CD4-positive, alpha-beta T cell treated with Interferon alpha-2 for 1 hour (primary cell): Measurements from ENCODE around the gene CTSD.
"Not testable (repeated sequence)": the region's sequence is repeated elsewhere in the genome, so short reads cannot be mapped to it uniquely, and the experiment has no call there.

ENCODE experiments used
- DNase-seq, 2 donors: peaks; one replicate each; pipeline ENCODE4 v3.0.0-alpha.2; 2020 to 2022

Gene CTSD

DNA sequence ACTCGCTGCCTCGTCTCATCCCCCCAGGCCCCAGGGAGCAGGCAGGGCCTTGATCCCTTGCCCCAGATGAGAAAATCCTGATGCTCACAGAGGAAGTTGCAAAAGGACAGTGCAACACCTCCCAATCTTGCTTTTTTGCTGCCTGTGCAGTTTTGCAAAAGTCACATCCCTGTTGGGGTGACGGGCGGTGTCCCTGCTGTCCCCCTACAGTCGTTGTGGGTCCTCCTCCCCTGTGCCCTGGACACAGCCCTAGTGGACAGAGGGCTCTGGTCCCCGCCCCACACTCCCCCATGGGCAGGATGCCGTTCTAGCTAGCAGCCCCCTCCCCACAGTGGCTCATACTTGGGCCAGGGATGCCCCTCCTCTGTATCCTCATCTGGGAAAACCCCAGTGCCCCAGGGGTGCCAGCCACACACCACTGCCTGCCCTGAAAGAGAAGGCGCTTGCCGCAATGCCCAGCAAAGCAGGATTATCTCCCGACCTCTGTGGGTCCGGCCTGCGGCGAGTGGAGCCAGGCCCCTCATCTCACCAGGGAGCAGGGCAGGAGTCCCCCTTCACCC is 18.4 kb upstream of the CTSD start:
- no peak for DNase-seq

- DNase-seq: no peak
Measured at GRCh38 chr11:1781593-1781975, 17.9 kb upstream of the CTSD start.

- peak in 1 of 2 donors; percentile 46 for DNase-seq
Measured at GRCh38 chr11:1780700-1781592, 17.2 kb upstream of the CTSD start.

DNA sequence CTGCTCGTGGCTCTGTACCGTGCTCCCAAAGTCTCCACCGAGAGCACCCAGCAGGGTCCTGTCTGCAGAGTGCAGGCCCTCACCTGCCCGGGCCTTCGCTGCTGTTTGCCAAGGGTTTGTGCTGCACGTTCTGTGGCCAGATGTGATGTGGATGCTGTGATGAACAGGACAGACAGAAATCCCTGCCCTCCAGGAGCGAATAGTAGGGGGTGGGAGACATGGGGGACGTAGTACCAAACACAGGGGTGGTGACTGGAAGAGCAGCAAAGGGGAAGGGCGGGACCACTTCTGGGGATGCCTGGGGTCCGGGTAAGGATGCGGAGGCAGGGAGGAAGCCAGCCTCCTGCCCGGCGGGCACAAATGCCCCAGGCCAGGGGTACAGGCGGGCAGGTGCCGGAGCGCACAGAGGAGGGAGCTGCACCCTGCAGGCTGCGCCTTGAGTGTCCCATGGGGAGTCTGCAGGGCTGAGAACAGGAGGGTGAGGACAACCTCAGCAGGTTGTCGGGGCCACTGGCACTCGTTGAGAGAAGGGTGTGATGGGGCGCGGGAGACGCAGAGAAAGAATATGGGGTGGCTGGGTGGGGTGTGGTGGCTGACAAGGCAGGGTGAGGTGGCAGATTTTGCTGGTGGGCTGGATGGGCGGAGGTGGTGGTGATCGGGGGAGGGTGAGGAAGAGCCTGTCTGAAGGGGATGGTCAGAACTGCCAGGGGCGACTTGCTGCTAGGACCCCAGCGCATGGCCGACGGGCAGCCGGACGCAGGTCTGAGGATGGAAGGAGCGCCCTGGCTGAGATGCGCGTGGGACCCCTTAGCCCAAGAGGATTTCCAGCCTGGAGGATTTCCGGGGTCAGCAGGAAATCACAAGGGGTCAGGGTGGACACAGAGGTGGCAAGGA is 16.3 kb upstream of the CTSD start:
- DNase-seq: no peak

GRCh38 chr11:1779034-1779805 is 15.5 kb upstream of the CTSD start:
- DNase-seq: no peak

GRCh38 chr11:1778141-1778911 is 14.6 kb upstream of the CTSD start:
- no peak for DNase-seq

DNA sequence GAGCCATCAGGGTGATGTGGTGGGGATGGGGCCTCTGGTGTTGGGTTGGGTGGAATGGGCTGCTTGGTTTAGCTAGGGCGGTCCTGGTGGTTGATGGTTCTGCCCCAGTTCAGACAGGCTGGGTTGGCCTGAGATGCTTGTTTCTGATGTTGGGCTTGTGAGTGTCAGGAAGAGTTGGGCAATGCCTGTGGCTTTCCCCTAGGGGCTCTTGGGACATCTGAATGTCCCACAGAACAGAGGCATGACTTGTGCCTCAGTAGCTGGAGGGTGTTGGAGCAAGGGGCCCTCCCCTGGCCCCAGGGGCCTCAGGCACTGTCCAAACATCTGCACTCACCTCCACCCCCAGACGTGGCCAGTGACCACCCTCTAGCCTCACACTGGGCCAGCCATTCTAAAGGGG is 14.0 kb upstream of the CTSD start:
- no peak for DNase-seq

DNA sequence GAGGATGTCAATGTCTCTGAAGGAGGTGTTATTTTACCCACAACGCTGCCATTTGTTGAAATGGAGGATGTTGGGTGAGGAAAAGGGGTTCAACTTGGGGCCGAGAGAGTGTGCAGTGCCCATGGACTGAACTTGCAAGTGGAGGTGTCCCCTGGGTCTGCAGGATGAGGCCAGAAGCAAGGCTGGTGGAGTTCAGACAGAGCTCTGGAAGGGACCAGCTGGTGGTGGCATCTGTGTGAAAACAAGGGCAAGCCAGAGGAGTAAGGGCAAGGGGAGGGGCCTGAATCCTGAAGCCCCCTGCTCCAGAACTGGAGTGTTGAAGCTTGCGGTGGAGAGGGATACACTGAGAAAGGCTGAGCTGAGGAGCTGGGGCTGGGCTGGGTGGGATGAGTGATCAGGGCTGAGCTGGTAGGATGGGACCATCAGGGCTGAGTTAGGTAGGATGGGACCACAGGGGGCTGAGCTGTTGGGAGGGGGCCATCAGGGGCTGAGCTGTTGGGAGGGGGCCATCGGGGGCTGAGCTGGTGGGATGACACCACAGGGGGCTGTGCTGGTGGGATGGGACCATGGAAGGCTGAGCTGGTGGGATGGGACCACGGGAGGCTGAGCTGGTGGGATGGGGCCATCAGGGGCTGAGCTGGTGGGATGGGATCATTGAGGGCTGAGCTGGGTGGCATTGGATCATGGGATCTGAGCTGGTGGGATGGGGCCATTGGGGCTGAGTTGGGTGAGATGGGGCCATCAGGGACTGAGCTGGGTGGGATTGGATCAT is 13.4 kb upstream of the CTSD start:
- no peak for DNase-seq

GRCh38 chr11:1776331-1776851 is 12.7 kb upstream of the CTSD start:
- no peak for DNase-seq

GRCh38 chr11:1774886-1775285 is 11.2 kb upstream of the CTSD start:
- DNase-seq: no peak

DNA sequence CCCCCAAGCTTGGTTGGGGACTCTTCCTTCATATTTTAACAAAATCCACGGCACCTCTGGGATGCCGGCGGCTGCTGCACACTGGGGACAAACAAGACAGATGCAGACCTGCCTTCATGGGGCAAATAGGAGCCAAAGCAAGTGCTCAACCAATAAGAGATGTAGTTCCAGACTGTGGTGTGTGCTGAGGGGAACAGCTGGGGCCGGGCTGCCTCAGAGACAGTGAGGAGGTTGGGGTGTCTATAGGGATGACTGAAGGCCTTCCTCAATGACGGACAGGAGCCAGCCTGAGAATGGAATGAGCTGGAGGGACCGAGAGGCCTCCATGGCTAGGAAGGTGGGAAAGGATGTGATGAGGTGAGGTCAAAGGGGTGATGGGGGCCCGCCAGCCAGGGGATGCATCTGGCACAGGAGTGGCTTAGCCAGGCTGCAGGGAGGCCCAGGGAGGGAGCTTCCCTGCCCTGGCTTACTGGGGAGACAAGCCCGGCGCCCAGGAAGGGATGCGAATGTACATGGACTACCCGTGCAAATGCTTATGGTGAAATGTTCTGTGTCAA is 10.3 kb upstream of the CTSD start:
- DNase-seq: no peak

- no peak for DNase-seq
Measured at GRCh38 chr11:1773131-1773993, 9.6 kb upstream of the CTSD start.

DNA sequence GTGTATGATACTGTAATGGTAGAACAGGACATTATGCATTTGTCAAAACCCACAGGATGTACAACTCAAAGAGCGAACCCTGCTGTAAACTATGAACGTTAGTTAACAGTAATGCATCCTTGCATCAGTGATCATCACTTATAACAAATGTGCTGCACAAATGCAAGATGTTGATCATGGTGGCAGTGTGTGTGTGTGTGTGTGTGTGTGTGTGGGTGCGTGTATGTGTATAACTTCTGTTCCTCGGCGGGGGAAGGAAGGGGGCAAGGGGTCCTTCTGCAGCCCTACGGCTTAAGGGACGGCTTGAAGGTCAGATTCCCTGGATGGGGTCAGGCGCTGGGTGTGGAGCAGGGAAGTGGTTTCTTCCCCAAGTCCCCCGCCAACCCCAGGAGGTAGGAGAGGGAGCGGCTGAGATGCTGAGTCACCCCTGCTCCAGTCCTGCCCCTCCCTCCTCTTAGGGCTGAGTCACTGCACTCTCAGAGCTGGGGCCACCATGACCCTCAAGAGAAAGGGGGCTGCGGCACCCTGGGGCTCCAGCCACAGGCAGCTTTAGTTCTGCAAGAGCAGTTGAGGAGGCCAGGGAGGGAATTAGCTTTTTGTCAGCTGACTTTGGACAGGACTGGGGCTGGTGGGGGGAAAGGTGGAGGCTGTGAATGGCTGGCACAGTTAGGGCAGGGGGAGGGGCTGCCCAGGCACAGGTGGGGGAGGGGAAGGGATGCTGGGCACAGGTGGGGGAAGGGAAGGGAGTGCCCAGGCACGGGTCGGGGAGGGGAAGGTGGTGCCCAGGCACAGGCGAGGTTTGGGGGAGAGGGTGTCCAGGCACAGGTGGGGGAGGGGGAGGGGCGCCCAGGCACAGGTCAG is 8.8 kb upstream of the CTSD start:
- peak; percentile 45 to 47 for DNase-seq

DNA sequence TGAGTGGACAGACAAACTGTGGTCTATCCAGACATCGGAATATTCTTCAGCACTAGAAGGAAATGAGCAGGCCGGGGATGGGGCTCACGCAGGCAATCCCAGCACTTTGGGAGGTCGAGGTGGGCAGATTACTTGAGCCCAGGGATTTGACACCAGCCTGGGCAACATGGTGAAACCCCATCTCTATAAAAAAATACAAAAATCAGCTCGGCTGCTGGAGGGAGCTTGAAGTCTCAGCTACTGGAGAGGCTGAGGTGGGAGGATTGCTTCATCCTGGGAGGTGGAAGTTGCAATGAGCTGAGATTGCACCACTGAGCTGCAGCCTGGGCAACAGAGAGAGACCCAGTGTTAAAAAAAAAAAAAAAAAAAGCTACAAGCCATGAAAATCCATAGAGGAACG is 8.0 kb upstream of the CTSD start:
- DNase-seq: peak in 1 of 2 donors; percentile 49

DNA sequence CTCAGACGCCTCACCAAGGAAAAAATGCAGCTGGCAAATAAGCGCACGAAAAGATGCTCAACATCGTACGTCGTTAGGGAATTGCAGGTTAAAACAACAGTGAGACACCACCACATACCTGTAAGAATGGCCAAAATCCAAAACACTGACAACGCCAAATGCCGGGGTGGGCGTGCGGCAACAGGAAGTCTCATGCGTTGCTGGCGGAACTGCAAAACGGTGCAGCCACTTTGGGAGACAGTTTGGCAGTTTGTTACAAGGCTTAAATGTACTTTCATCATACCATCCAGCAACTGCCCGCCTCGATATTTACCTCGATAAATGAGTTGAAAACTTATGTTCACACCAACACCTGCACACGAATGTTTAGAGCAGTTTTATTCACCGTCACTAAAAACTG is 7.5 kb upstream of the CTSD start:
- no peak for DNase-seq

DNA sequence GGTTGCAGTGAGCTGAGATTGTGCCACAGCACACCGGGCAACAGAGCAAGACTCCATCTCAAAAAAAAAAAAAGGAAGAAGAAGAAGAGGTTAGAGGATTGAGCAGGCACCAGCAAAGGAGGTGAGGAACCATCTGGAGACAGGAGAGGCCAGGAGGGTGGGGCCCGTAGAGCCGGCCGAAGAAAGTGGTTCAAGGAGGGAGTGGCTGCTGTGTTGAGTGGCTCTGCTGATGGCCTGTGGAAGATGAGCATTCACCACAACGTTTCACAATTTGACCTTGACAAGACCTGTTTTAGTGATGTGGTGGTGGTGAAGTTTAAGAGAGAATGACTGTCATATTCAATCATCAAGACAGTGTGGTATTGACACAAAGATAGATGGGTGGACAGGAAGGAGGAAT is 6.8 kb upstream of the CTSD start:
- DNase-seq: peak in 1 of 2 donors; percentile 36

DNA sequence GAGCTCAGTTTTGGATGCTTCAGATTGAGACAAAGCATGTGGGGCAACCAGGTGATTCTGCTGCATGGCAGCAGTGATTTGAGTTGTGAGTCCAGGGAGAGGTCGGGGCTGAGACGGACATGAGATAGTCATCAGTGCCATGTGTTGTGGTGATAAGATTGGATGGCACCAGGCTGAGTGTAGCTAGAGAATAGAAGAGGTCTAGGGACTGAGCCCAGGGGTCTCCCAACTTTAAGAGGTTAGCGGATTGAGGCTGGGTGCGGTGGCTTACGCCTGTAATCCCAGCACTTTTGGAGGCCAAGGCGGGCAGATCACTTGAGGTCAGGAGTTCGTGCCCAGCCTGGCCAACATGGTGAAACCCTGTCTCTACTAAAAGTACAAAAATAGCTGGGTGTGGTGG is 6.3 kb upstream of the CTSD start:
- DNase-seq: no peak

DNA sequence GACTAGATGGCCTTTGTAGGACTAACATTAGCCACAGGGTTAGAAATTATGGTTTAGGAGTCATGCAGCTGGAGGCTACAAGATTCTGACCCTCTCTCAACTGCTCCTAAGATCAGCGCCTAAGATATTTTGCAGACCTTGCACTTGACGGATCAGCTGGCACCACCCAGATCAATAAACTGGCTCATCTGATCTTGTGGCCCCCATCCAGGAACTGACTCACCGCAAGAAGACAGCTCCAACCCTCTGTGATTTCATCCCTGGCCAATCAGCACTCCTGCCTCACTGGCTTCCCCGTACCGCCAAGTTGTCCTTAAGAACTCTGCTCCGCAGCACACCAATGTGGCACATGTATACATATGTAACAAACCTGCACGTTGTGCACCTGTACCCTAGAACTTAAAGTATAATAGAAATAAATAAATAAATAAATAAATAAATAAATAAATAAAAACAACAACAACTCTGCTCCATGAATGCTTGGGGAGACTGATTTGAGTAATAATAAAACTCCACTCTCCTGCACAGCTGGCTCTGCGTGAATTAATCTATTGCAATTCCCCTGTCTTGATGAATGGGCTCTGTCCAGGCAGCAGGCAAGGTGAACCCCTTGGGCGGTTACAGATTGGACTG is 5.7 kb upstream of the CTSD start:
- not testable (repeated sequence) for DNase-seq
